ENCODE data around the gene UPK3B. TPM values are rescaled to one million over a fixed set of nuclear protein-coding genes. Genes with fewer than 3 reads are reported as not detected.
"Not testable (repeated sequence)": the region's sequence is repeated elsewhere in the genome, so short reads cannot be mapped to it uniquely, and the experiment has no call there.

UPK3B gene
- total and polyA plus RNA-seq, 9 of the 15 experiments (the other 6 are each of a cell fraction or from before 2014, with no cell fraction given) = not detected

- H3K9ac ChIP-seq (ENCODE audit: insufficient read depth in 1 of 2, low read depth in 2 of 2, low read length in 2 of 2); H4K20me1 ChIP-seq (replicated peaks; ENCODE audit: control insufficient read depth, insufficient read depth, low read length); H3K4me1 ChIP-seq (replicated peaks in 1 of 2; ENCODE audit: control insufficient read depth in 2 of 2, insufficient read depth in 2 of 2, low read length in 2 of 2); CTCF ChIA-PET (ENCODE audit: low intra/inter-chr PET ratio); H3K79me2 ChIP-seq (ENCODE audit: control insufficient read depth, insufficient read depth, low read length); H3K4me2 ChIP-seq (ENCODE audit: insufficient read depth, low read length); H3K4me3 ChIP-seq; H2AFZ ChIP-seq (ENCODE audit: low read depth, low read length); H3K9me3 ChIP-seq (replicated peaks; ENCODE audit: control insufficient read depth, insufficient read depth, low read depth, low read length); DNase-seq (ENCODE audit: extremely low read depth in 1 of 4, low spot score in 3 of 4); in situ Hi-C loops (cut with MboI); intact Hi-C loops (cut with micrococcal nuclease); H3K36me3 ChIP-seq (ENCODE audit: control insufficient read depth, insufficient read depth, low read length); ATAC-seq; H3K27ac ChIP-seq (ENCODE audit: extremely low read depth, low read depth, low read length); POLR2A ChIA-PET; H3K9me1 ChIP-seq (ENCODE audit: control insufficient read depth, insufficient read depth, low read length); H3K27me3 ChIP-seq (ENCODE audit: control insufficient read depth in 2 of 2, insufficient read depth in 2 of 2, low read length in 2 of 2); FAIRE-seq; BruUV-seq (replicated peaks): not testable (repeated sequence)
- 79% methylated on average over 16 of the region's 29 CpGs for WGBS (ENCODE audit: insufficient coverage, low coverage, missing lambda C conversion rate)
- TF ChIP-seq RBFOX2 (IDR thresholded peaks at IDR 0.05; ENCODE audit: low read depth, low read length) = peak; percentile 37; the same call in 1 of the 2 replicates
Measured at GRCh38 chr7:76480403-76481253, 29.7 kb upstream of the UPK3B start.

- peak in 1 of 4 experiments; percentile 3 for DNase-seq (ENCODE audit: extremely low read depth in 1 of 4, low spot score in 3 of 4)
- CTCF ChIA-PET (ENCODE audit: low intra/inter-chr PET ratio); H3K27ac ChIP-seq (ENCODE audit: extremely low read depth, low read depth, low read length); H3K9ac ChIP-seq (ENCODE audit: insufficient read depth in 1 of 2, low read depth in 2 of 2, low read length in 2 of 2); POLR2A ChIA-PET; BruUV-seq (replicated peaks); H3K4me3 ChIP-seq; H2AFZ ChIP-seq (ENCODE audit: low read depth, low read length); H3K36me3 ChIP-seq (ENCODE audit: control insufficient read depth, insufficient read depth, low read length); H3K4me2 ChIP-seq (ENCODE audit: insufficient read depth, low read length); H3K27me3 ChIP-seq (ENCODE audit: control insufficient read depth in 2 of 2, insufficient read depth in 2 of 2, low read length in 2 of 2); H3K9me3 ChIP-seq (replicated peaks; ENCODE audit: control insufficient read depth, insufficient read depth, low read depth, low read length); H3K4me1 ChIP-seq (replicated peaks in 1 of 2; ENCODE audit: control insufficient read depth in 2 of 2, insufficient read depth in 2 of 2, low read length in 2 of 2); H4K20me1 ChIP-seq (replicated peaks; ENCODE audit: control insufficient read depth, insufficient read depth, low read length); in situ Hi-C loops (cut with MboI); H3K9me1 ChIP-seq (ENCODE audit: control insufficient read depth, insufficient read depth, low read length); FAIRE-seq; H3K79me2 ChIP-seq (ENCODE audit: control insufficient read depth, insufficient read depth, low read length); ATAC-seq; intact Hi-C loops (cut with micrococcal nuclease): not testable (repeated sequence)
- 91% methylated on average over 10 of the region's 24 CpGs for WGBS (ENCODE audit: insufficient coverage, low coverage, missing lambda C conversion rate)
Measured at GRCh38 chr7:76482660-76483059, 27.7 kb upstream of the UPK3B start.

GRCh38 chr7:76483081-76483480, 27.3 kb upstream of the UPK3B start:
- H3K9ac ChIP-seq (ENCODE audit: insufficient read depth in 1 of 2, low read depth in 2 of 2, low read length in 2 of 2); FAIRE-seq; intact Hi-C loops (cut with micrococcal nuclease); in situ Hi-C loops (cut with MboI); H3K4me3 ChIP-seq; H3K9me3 ChIP-seq (replicated peaks; ENCODE audit: control insufficient read depth, insufficient read depth, low read depth, low read length); BruUV-seq (replicated peaks); H3K79me2 ChIP-seq (ENCODE audit: control insufficient read depth, insufficient read depth, low read length); H3K4me1 ChIP-seq (replicated peaks in 1 of 2; ENCODE audit: control insufficient read depth in 2 of 2, insufficient read depth in 2 of 2, low read length in 2 of 2); H3K4me2 ChIP-seq (ENCODE audit: insufficient read depth, low read length); H3K27me3 ChIP-seq (ENCODE audit: control insufficient read depth in 2 of 2, insufficient read depth in 2 of 2, low read length in 2 of 2); CTCF ChIA-PET (ENCODE audit: low intra/inter-chr PET ratio); H3K9me1 ChIP-seq (ENCODE audit: control insufficient read depth, insufficient read depth, low read length); H2AFZ ChIP-seq (ENCODE audit: low read depth, low read length); DNase-seq (ENCODE audit: extremely low read depth in 1 of 4, low spot score in 3 of 4); POLR2A ChIA-PET; H4K20me1 ChIP-seq (replicated peaks; ENCODE audit: control insufficient read depth, insufficient read depth, low read length); ATAC-seq; H3K27ac ChIP-seq (ENCODE audit: extremely low read depth, low read depth, low read length); H3K36me3 ChIP-seq (ENCODE audit: control insufficient read depth, insufficient read depth, low read length): not testable (repeated sequence)
- 94% methylated on average over 9 of the region's 17 CpGs for WGBS (ENCODE audit: insufficient coverage, low coverage, missing lambda C conversion rate)

GRCh38 chr7:76484456-76484855, 25.9 kb upstream of the UPK3B start:
- H3K4me3 ChIP-seq; H3K27ac ChIP-seq (ENCODE audit: extremely low read depth, low read depth, low read length); H4K20me1 ChIP-seq (replicated peaks; ENCODE audit: control insufficient read depth, insufficient read depth, low read length); H2AFZ ChIP-seq (ENCODE audit: low read depth, low read length); H3K4me1 ChIP-seq (replicated peaks in 1 of 2; ENCODE audit: control insufficient read depth in 2 of 2, insufficient read depth in 2 of 2, low read length in 2 of 2); ATAC-seq; CTCF ChIA-PET (ENCODE audit: low intra/inter-chr PET ratio); H3K79me2 ChIP-seq (ENCODE audit: control insufficient read depth, insufficient read depth, low read length); H3K4me2 ChIP-seq (ENCODE audit: insufficient read depth, low read length); POLR2A ChIA-PET; in situ Hi-C loops (cut with MboI); H3K9ac ChIP-seq (ENCODE audit: insufficient read depth in 1 of 2, low read depth in 2 of 2, low read length in 2 of 2); H3K27me3 ChIP-seq (ENCODE audit: control insufficient read depth in 2 of 2, insufficient read depth in 2 of 2, low read length in 2 of 2); H3K36me3 ChIP-seq (ENCODE audit: control insufficient read depth, insufficient read depth, low read length); DNase-seq (ENCODE audit: extremely low read depth in 1 of 4, low spot score in 3 of 4); H3K9me3 ChIP-seq (replicated peaks; ENCODE audit: control insufficient read depth, insufficient read depth, low read depth, low read length); FAIRE-seq; intact Hi-C loops (cut with micrococcal nuclease); H3K9me1 ChIP-seq (ENCODE audit: control insufficient read depth, insufficient read depth, low read length): not testable (repeated sequence)
- WGBS (ENCODE audit: insufficient coverage, low coverage, missing lambda C conversion rate) = 87% methylated on average over 3 of the region's 12 CpGs
- TSS peak; percentile 21 for BruUV-seq (replicated peaks)

Data from K562 (cell line).